Fibroblast of skin of right quadriceps (primary cell): ENCODE measurements around the gene TPR.
A peak's percentile ranks its signal among the peaks of the same experiment; 100 is the strongest.

Experiments
- DNase-seq: peaks from one replicate; pipeline ENCODE4 v3.0.0-alpha.2; 2013

TPR gene

GRCh38 chr1:186326009-186326408 is 49.0 kb downstream of the TPR start:
- DNase-seq: no peak

DNA sequence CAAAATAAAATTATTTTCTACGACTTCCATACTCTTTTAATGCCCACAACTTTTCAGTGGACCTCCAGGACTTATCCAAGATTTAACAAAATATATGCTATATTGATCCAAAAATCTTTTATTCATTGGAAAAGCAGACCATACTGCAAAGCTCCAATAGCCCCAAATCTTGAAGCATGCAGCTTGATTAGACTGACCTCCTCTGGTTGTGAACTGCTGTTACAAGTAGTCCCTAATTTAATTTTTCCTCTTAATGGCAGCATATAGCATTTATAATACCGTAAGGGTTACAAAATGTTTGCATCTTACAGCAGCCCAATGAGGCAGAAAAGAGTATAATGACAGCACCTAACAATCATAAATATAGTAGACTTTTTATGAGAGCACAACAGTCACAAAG is 49.8 kb downstream of the TPR start:
- DNase-seq: peak; percentile 14

DNA sequence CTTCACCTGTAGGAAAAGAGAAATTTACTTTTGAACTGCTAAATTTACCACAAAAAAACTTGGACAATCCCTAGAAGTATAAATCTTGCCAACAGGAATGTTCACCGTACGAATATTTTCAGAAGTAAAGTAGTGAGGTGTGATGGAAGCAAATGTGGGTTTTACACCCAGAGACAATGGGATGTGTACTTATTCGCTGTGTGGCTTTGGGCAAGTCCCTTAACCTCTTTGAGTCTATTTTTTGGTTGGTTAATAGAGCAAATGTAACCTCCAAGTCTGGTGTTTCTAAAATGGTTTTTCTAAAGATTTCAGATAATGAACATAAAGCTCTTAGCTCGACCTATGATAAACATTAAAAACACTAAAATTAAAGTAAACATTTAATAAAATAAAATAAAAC is 51.2 kb downstream of the TPR start:
- no peak for DNase-seq

DNA sequence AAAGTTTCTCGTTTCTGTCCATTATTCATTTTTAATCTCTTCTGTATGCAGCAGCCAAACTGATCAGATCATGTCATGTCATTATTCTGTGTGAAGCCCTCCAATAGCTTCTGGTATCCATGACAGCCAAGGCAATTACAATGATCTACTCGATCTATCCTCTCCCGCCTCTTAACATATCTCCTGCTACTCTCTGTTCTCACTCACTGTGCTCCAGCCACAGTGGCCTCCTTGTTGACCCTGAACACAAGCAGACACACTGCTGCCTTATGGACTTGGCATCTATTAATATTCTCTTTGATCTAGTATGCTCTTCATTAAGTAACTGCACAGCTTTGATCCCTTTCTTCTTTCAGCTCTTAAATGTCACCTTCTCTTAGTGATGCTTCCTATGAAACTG is 59.5 kb downstream of the TPR start:
- no peak for DNase-seq

DNA sequence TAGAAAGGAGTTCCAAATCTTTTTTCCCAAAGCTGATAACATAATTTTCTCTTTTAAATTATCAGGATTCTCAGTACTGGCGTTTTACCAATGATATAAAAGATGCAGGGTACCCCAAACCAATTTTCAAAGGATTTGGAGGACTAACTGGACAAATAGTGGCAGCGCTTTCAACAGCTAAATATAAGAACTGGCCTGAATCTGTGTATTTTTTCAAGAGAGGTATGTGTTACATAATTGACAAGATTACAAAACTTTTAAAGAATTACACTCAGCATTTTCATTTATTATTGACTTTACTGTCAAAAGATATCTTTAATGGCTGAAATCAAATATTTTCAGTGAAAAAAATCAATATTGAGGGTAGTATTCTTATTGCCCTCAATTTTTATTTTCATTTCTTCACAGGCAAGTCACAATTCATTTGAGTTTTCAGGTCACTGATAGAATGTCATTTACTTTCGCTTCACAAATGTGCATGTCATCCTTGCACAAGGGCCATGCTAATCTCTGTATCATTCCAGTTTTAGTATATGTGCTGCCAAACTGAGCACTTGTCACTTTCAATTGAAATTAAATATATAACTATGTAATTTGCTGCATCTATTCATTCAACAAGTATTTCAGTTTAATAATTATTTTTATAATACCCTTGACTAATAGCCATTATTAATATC is 63.5 kb downstream of the TPR start:
- DNase-seq: no peak

- DNase-seq: no peak
Observed at GRCh38 chr1:186310307-186310706, 64.7 kb downstream of the TPR start.

DNA sequence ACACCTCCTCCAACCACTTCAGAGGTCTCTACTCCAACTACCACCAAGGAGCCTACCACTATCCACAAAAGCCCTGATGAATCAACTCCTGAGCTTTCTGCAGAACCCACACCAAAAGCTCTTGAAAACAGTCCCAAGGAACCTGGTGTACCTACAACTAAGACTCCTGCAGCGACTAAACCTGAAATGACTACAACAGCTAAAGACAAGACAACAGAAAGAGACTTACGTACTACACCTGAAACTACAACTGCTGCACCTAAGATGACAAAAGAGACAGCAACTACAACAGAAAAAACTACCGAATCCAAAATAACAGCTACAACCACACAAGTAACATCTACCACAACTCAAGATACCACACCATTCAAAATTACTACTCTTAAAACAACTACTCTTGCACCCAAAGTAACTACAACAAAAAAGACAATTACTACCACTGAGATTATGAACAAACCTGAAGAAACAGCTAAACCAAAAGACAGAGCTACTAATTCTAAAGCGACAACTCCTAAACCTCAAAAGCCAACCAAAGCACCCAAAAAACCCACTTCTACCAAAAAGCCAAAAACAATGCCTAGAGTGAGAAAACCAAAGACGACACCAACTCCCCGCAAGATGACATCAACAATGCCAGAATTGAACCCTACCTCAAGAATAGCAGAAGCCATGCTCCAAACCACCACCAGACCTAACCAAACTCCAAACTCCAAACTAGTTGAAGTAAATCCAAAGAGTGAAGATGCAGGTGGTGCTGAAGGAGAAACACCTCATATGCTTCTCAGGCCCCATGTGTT is 66.6 kb downstream of the TPR start:
- no peak for DNase-seq

- no peak for DNase-seq
Observed at GRCh38 chr1:186307445-186307844, 67.6 kb downstream of the TPR start.

DNA sequence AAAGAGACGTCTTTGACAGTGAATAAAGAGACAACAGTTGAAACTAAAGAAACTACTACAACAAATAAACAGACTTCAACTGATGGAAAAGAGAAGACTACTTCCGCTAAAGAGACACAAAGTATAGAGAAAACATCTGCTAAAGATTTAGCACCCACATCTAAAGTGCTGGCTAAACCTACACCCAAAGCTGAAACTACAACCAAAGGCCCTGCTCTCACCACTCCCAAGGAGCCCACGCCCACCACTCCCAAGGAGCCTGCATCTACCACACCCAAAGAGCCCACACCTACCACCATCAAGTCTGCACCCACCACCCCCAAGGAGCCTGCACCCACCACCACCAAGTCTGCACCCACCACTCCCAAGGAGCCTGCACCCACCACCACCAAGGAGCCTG is 68.5 kb downstream of the TPR start:
- no peak for DNase-seq

- peak; percentile 32 for DNase-seq
Observed at GRCh38 chr1:186304982-186305949, 69.8 kb downstream of the TPR start.

GRCh38 chr1:186303911-186304310 is 71.1 kb downstream of the TPR start:
- DNase-seq: no peak

DNA sequence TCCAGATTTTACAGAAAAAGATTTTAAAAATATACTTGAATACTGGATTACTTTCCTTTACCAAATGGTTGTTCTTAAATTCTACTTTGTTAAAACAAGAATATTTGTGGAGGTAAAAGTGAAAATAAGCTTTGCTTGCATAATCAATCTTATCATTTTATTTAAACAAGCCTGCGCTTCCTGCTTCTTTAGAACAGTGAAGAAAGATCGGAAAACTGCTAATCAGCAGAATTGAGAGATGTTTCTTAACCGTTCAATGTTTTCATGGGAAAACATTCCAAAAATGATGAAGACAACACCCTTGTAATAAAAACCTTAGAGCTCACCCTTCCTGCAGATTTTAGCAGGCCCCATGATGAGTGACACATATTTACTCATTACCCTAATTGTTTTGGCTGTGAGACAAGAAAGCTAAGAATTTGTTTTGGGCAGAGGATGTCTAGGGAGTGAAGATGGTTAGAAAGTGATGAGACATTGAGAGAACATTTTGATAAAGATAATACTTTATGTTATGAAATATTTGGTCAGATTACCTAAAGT is 72.6 kb downstream of the TPR start:
- DNase-seq: peak; percentile 28

GRCh38 chr1:186301448-186301847 is 73.6 kb downstream of the TPR start:
- DNase-seq: no peak

DNA sequence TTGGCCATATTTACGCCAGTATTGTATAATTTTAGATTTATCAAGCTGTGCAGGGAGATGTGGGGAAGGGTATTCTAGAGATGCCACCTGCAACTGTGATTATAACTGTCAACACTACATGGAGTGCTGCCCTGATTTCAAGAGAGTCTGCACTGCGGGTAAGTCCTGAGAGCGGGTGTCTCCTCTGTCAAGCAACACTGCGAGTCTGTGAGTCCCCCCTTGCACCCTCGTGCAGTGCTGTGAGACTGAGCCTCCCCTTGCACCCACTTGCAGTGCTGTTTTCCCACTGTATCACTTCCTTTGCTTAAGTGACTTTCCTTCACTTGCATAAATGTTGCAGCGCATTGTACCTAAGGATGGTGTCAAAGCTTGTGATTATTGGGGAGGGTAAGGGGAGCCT is 75.0 kb downstream of the TPR start:
- DNase-seq: no peak

- no peak for DNase-seq
Observed at GRCh38 chr1:186299570-186299969, 75.5 kb downstream of the TPR start.

GRCh38 chr1:186298851-186299250 is 76.2 kb downstream of the TPR start:
- DNase-seq: no peak

DNA sequence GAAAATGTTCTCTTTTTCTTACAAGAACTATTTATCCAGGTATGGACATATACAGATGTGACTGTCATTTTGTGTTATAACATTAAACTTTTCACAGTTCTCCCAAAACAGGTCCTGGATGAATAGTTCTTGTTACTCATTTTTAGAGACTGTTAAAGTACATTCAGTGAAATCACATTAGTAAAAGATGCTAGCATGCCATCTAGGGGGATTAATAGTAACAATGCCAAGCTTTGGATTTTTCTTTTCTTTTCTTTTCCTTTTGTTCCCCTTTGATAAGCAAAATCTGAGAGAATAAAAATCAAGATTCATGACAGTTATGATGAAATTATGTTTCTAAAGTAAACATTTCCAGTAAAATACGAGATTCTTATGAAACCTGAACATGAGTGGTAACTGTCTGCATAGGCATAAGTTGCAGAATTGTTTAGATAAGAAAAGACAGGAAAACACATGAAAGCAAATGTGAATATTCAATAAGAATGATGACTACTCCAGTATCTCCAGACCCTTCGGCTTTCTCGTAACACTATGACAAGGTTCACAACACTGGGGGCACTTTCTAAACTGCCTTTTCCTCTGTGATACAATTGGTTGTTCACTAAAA is 77.5 kb downstream of the TPR start:
- no peak for DNase-seq

DNA sequence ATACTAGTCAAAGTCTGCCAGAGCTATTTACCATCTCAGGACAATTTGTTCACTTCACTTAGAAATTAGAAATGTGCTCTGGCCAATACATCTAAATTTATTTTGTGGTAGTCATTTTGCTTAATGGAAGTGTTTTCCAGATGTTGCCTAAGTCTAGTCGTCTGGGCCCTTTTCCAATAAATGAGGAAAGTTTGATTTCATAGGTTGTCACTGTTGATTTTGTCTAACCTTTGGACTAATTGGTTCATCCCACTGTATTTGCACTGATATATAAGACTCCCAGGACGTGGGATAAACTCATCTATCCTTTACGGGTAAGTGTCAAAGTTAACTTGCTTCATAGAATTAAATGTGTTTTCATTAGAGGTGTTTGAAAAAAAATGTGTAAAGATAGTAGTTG is 79.1 kb downstream of the TPR start, which contains the start of gene PRG4:
PRG4 (plus strand) TSS at position 300 of the 400 bp plus-strand sequence.
- DNase-seq: no peak

DNA sequence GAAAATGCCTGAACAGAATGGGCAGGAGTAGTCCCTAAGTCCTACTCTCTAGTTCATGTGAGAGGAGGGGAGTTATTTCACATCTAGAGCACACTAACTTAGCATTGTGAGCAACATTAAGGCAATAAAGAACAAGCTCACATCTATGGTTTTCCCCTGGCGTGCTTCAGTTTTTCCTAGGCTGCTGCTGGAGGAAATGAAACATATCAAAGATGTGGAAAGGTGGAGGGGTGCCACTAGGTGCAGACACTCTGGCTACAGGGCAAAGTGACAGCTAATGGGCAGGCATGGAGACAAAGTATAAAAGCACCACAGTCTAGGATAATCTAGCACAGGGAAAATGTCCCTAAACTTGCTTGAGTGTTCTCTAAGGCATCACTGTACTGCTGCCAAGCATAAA is 82.2 kb downstream of the TPR start:
- no peak for DNase-seq

GRCh38 chr1:186291271-186291670 is 83.8 kb downstream of the TPR start:
- DNase-seq: no peak

DNA sequence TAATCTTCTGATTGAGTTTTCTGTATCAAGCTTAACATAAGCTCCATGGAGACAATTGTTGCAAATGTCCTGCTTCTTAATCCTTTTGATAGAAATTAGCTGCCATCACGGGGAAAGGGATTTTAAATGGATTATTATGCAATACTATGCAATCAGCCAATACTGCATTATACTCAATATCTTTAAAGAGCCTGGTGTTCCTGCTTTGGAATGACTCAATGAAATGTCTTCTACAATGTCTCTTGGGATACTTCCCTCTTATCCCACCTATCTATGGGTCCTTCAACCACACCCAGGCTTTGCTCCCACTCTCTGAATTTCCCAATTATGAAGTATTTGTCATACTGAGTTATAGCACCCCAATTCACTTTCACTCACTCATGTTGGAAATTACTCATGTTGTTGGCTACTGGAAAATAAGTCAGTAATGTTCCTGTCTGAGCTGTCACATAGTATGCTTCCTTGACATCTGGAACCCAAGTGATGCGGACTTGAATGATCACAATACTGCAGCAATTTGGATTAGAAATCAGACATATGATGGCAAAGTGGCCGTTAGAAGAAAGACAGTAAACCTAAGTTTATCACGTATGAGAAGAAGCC is 85.0 kb downstream of the TPR start:
- DNase-seq: no peak
